HCT116 (cell line): Measurements from ENCODE around the gene MBD3.

Experiments used
- CEBPB ChIP-seq: IDR thresholded peaks from 2 replicates; pipeline ENCODE4 v1.6.1; 2012; ENCODE audit warnings: low read depth
- EZH2 ChIP-seq: fragments of 200-600 bp; sonication (generic); IDR thresholded peaks from 2 replicates; pipeline ENCODE4 v1.6.1; 2017; ENCODE audit warnings: antibody characterized with exemption, mixed run types
- EZH2phosphoT487 ChIP-seq: fragments of 200-600 bp; IDR thresholded peaks from 2 replicates; pipeline ENCODE4 v1.6.1; 2018; ENCODE audit warnings: antibody characterized with exemption, borderline replicate concordance
- JUND ChIP-seq: IDR thresholded peaks from 2 replicates; pipeline ENCODE4 v1.6.1; 2012
- POLR2A ChIP-seq: IDR thresholded peaks from 2 replicates; pipeline ENCODE4 v1.7.0; 2011; ENCODE audit warnings: borderline replicate concordance; ENCODE audit not compliant: insufficient read depth, insufficient read length; ENCODE audit errors: extremely low read depth
- POLR2AphosphoS5 ChIP-seq: IDR thresholded peaks from 2 replicates; pipeline ENCODE4 v1.6.1; 2011; ENCODE audit warnings: mild to moderate bottlenecking, low read depth, low read length, moderate library complexity
- RAD21 ChIP-seq: IDR thresholded peaks from 2 replicates; pipeline ENCODE4 v1.6.1; 2012; ENCODE audit warnings: low read depth, mild to moderate bottlenecking
- TF ChIP-seq, protein P1 (sequence below): IDR thresholded peaks from 2 replicates; pipeline ENCODE4 v1.6.1; 2012
- TF ChIP-seq, protein P2 (sequence below), 3 experiments: fragments of 200-600 bp in 1 of 3; sonication (generic) in 1 of 3; IDR thresholded peaks in 2 of 3; conservative IDR thresholded peaks in 1 of 3; 2 replicates each; pipeline ENCODE4 v1.5.1; 2012 to 2017; ENCODE audit warnings: low read depth in 2 of 3, low read length in 2 of 3, antibody characterized with exemption in 1 of 3, borderline replicate concordance in 1 of 3, control low read depth in 1 of 3, mild to moderate bottlenecking in 1 of 3, mixed read lengths in 1 of 3, mixed run types in 1 of 3, moderate library complexity in 1 of 3; ENCODE audit not compliant: insufficient read depth in 1 of 3
- TF ChIP-seq, protein P3 (sequence below): IDR thresholded peaks from 2 replicates; pipeline ENCODE4 v1.6.1; 2012; ENCODE audit warnings: low read depth

DNA sequence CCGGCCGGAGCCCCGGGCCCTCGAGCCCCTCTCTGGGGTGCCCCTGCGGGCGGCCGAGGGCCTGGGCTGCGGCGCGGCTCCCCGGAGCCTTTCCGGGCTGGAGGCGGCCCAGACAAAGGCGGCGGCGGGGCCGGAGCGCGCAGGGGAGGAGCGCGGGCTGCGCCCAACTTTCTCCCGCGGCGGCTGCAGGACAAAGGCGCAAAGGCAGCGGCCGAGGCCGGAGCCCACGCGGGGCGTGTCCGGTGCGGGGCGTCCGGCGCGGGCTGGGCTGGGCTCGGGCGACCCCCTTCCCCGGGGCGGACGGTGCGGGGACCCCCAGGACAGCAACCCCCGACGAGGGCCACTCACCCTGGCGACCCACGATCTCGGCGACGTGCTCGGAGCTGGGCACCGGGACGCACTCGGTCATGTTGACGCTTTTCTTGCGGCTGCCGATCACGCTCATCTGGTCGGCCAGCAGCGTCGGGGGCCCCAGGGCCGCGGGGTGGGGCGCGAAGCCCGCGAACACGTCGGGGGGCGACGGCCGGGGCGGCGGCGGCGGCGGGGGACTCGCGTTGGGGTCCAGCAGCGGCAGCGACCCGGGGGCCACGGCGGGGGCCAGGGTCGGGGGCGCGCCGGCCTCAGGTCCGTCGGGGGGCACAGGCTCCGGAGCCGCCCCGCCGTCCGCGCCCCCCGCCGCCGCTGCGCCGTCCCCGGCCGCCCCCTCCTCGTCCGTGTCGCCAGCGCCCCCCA, 25.4 kb downstream of the MBD3 start:
- TF ChIP-seq, protein P1, sequence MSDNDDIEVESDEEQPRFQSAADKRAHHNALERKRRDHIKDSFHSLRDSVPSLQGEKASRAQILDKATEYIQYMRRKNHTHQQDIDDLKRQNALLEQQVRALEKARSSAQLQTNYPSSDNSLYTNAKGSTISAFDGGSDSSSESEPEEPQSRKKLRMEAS: no peak
- TF ChIP-seq, protein P2, sequence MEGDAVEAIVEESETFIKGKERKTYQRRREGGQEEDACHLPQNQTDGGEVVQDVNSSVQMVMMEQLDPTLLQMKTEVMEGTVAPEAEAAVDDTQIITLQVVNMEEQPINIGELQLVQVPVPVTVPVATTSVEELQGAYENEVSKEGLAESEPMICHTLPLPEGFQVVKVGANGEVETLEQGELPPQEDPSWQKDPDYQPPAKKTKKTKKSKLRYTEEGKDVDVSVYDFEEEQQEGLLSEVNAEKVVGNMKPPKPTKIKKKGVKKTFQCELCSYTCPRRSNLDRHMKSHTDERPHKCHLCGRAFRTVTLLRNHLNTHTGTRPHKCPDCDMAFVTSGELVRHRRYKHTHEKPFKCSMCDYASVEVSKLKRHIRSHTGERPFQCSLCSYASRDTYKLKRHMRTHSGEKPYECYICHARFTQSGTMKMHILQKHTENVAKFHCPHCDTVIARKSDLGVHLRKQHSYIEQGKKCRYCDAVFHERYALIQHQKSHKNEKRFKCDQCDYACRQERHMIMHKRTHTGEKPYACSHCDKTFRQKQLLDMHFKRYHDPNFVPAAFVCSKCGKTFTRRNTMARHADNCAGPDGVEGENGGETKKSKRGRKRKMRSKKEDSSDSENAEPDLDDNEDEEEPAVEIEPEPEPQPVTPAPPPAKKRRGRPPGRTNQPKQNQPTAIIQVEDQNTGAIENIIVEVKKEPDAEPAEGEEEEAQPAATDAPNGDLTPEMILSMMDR (IDR thresholded peaks at IDR 0.05 in 2 of 3, conservative IDR thresholded peaks at IDR 0.05 in 1 of 3; ENCODE audit: borderline replicate concordance in 1 of 3, insufficient read depth in 1 of 3, low read depth in 2 of 3, low read length in 2 of 3): no peak
- TF ChIP-seq POLR2A (no peak), CEBPB (no peak), EZH2phosphoT487 (no peak), EZH2 (no peak), POLR2AphosphoS5 (no peak), RAD21 (no peak), JUND (no peak)
- TF ChIP-seq, protein P3, sequence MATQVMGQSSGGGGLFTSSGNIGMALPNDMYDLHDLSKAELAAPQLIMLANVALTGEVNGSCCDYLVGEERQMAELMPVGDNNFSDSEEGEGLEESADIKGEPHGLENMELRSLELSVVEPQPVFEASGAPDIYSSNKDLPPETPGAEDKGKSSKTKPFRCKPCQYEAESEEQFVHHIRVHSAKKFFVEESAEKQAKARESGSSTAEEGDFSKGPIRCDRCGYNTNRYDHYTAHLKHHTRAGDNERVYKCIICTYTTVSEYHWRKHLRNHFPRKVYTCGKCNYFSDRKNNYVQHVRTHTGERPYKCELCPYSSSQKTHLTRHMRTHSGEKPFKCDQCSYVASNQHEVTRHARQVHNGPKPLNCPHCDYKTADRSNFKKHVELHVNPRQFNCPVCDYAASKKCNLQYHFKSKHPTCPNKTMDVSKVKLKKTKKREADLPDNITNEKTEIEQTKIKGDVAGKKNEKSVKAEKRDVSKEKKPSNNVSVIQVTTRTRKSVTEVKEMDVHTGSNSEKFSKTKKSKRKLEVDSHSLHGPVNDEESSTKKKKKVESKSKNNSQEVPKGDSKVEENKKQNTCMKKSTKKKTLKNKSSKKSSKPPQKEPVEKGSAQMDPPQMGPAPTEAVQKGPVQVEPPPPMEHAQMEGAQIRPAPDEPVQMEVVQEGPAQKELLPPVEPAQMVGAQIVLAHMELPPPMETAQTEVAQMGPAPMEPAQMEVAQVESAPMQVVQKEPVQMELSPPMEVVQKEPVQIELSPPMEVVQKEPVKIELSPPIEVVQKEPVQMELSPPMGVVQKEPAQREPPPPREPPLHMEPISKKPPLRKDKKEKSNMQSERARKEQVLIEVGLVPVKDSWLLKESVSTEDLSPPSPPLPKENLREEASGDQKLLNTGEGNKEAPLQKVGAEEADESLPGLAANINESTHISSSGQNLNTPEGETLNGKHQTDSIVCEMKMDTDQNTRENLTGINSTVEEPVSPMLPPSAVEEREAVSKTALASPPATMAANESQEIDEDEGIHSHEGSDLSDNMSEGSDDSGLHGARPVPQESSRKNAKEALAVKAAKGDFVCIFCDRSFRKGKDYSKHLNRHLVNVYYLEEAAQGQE: no peak
